Dedifferentiated amniotic fluid mesenchymal stem cell (primary cell): Measurements from ENCODE around the gene TUT1.
"Not testable (repeated sequence)": the region's sequence is repeated elsewhere in the genome, so short reads cannot be mapped to it uniquely, and the experiment has no call there.

Source experiments
- DNase-seq: peaks from one replicate; pipeline ENCODE4 v3.0.0-alpha.2; 2016; ENCODE audit errors: extremely low spot score

TUT1 gene

GRCh38 chr11:62591448-62592145 lies at the start of gene TUT1:
TUT1 (minus strand) TSS chr11:62591523; CDS start chr11:62591485, 38 bp downstream.
- DNase-seq: peak; percentile 99

- no peak for DNase-seq
These were observed 41.2 kb upstream of the TUT1 start for GRCh38 chr11:62632492-62632891.

- DNase-seq: no peak
These were observed 36.4 kb upstream of the TUT1 start for GRCh38 chr11:62627713-62628112.

GRCh38 chr11:62622476-62623089 lies 31.3 kb upstream of the TUT1 start:
- DNase-seq: no peak

- peak; percentile 96 for DNase-seq
These were observed 30.5 kb upstream of the TUT1 start, which contains the start of gene B3GAT3 for GRCh38 chr11:62621567-62622470. B3GAT3 (minus strand) TSS chr11:62621986; CDS start chr11:62621947, 39 bp downstream.

- no peak for DNase-seq
These were observed 29.8 kb upstream of the TUT1 start for GRCh38 chr11:62621027-62621566.

GRCh38 chr11:62616957-62617356 lies 25.6 kb upstream of the TUT1 start:
- not testable (repeated sequence) for DNase-seq

- no peak for DNase-seq
These were observed 24.2 kb upstream of the TUT1 start for GRCh38 chr11:62615521-62615920.

GRCh38 chr11:62614275-62614674 lies 23.0 kb upstream of the TUT1 start:
- no peak for DNase-seq

- DNase-seq: no peak
These were observed 22.0 kb upstream of the TUT1 start for GRCh38 chr11:62613291-62613778.

- DNase-seq: no peak
These were observed 21.3 kb upstream of the TUT1 start, which contains the start of the genes EML3 and ROM1 for GRCh38 chr11:62612366-62613290. EML3 (minus strand) TSS chr11:62612775; CDS start chr11:62612457, 318 bp downstream. ROM1 (plus strand) TSS chr11:62613257; CDS start chr11:62613282, 25 bp downstream.

GRCh38 chr11:62611705-62612365 lies 20.5 kb upstream of the TUT1 start:
- no peak for DNase-seq

- no peak for DNase-seq
These were observed 19.7 kb upstream of the TUT1 start for GRCh38 chr11:62610814-62611704.

GRCh38 chr11:62610403-62610802 lies 19.1 kb upstream of the TUT1 start:
- DNase-seq: no peak

- DNase-seq: no peak
These were observed 17.5 kb upstream of the TUT1 start for GRCh38 chr11:62608776-62609175.

GRCh38 chr11:62607714-62608113 lies 16.4 kb upstream of the TUT1 start:
- no peak for DNase-seq

- DNase-seq: no peak
These were observed 14.6 kb upstream of the TUT1 start for GRCh38 chr11:62605902-62606301.

GRCh38 chr11:62605467-62605866 lies 14.1 kb upstream of the TUT1 start:
- DNase-seq: no peak
